ENCODE data around the gene BFSP2.

- no peak for TF ChIP-seq POLR2AphosphoS5 (IDR thresholded peaks at IDR 0.05)
- TF ChIP-seq CTCF (IDR thresholded peaks at IDR 0.05 in 8 of 11, conservative IDR thresholded peaks at IDR 0.05 in 3 of 11) = no peak
These were observed 106.0 kb downstream of the BFSP2 start for GRCh38 chr3:133505813-133506212.
